Superior temporal gyrus (tissue), 1 donor: ENCODE results near the gene TTLL7.

Source experiments
- DNase-seq: peaks from one replicate; pipeline ENCODE4 v3.0.0-alpha.2; 2016; ENCODE audit errors: extremely low spot score

TTLL7 gene

GRCh38 chr1:83883979-83884378, 115.0 kb downstream of the TTLL7 start:
- DNase-seq = no peak

GRCh38 chr1:83882906-83883305, 116.0 kb downstream of the TTLL7 start:
- DNase-seq = no peak

GRCh38 chr1:83872515-83872914, 126.4 kb downstream of the TTLL7 start:
- DNase-seq = no peak

GRCh38 chr1:83864991-83865390, 133.9 kb downstream of the TTLL7 start:
- DNase-seq = no peak

GRCh38 chr1:83860490-83861221, 138.3 kb downstream of the TTLL7 start:
- DNase-seq = peak; percentile 85

GRCh38 chr1:83857716-83858115, 141.2 kb downstream of the TTLL7 start:
- no peak for DNase-seq

GRCh38 chr1:83857103-83857502, 141.8 kb downstream of the TTLL7 start:
- peak; percentile 82 for DNase-seq

GRCh38 chr1:83856381-83856780, 142.6 kb downstream of the TTLL7 start:
- no peak for DNase-seq

GRCh38 chr1:83854456-83854855, 144.5 kb downstream of the TTLL7 start:
- no peak for DNase-seq

- DNase-seq = no peak
Measured at GRCh38 chr1:83850834-83851233, 148.1 kb downstream of the TTLL7 start.

- no peak for DNase-seq
Measured at GRCh38 chr1:83849191-83850061, 149.5 kb downstream of the TTLL7 start.

GRCh38 chr1:83846138-83846537, 152.8 kb downstream of the TTLL7 start:
- DNase-seq = no peak

- no peak for DNase-seq
Measured at GRCh38 chr1:83845437-83846071, 153.4 kb downstream of the TTLL7 start.

GRCh38 chr1:83844546-83844945, 154.4 kb downstream of the TTLL7 start:
- DNase-seq = no peak

GRCh38 chr1:83839566-83840173, 159.3 kb downstream of the TTLL7 start:
- no peak for DNase-seq

- DNase-seq = no peak
Measured at GRCh38 chr1:83838573-83838972, 160.4 kb downstream of the TTLL7 start.

GRCh38 chr1:83836543-83836942, 162.4 kb downstream of the TTLL7 start:
- DNase-seq = no peak

- no peak for DNase-seq
Measured at GRCh38 chr1:83834621-83835264, 164.2 kb downstream of the TTLL7 start.

GRCh38 chr1:83832194-83832593, 166.7 kb downstream of the TTLL7 start:
- DNase-seq = no peak

GRCh38 chr1:83829106-83829505, 169.8 kb downstream of the TTLL7 start:
- no peak for DNase-seq

- DNase-seq = no peak
Measured at GRCh38 chr1:83828456-83828855, 170.5 kb downstream of the TTLL7 start.

GRCh38 chr1:83827741-83828140, 171.2 kb downstream of the TTLL7 start:
- no peak for DNase-seq
